OCI-LY1 (cell line): Measurements from ENCODE around the gene AHCYL1.

Source experiments
- H2AFZ ChIP-seq: fragments of 200-600 bp; sonication (generic), shearing (Covaris generic); 2 replicates; pipeline ENCODE4 v1.6.0; 2014; ENCODE audit warnings: antibody characterized with exemption, mild to moderate bottlenecking, low read length
- H3F3A ChIP-seq: fragments of 200-600 bp; sonication (generic), shearing (Covaris generic); 2 replicates; pipeline ENCODE4 v1.6.0; 2014; ENCODE audit warnings: mild to moderate bottlenecking, antibody characterized with exemption, low read length, moderate library complexity; ENCODE audit not compliant: insufficient read depth
- H3K27ac ChIP-seq: fragments of 200-600 bp; sonication (generic); 2 replicates; pipeline ENCODE4 v1.5.1; 2014; ENCODE audit warnings: low read length, mixed run types, mild to moderate bottlenecking, low read depth; ENCODE audit not compliant: poor library complexity, severe bottlenecking
- H3K27me3 ChIP-seq: fragments of 200-600 bp; sonication (generic); 2 replicates; pipeline ENCODE4 v1.6.0; 2014; ENCODE audit warnings: antibody characterized with exemption, mild to moderate bottlenecking, low read length, moderate library complexity; ENCODE audit not compliant: insufficient read depth
- H3K36me3 ChIP-seq: fragments of 200-600 bp; sonication (generic); 2 replicates; pipeline ENCODE4 v1.6.1; 2014; ENCODE audit warnings: mild to moderate bottlenecking, antibody characterized with exemption, low read length, moderate library complexity, mixed read lengths; ENCODE audit not compliant: insufficient read depth
- H3K4me1 ChIP-seq: fragments of 200-600 bp; sonication (generic); 2 replicates; pipeline ENCODE4 v1.5.1; 2014; ENCODE audit warnings: mild to moderate bottlenecking, low read length, moderate library complexity; ENCODE audit not compliant: insufficient read depth, severe bottlenecking
- H3K4me2 ChIP-seq: fragments of 200-600 bp; sonication (generic), shearing (Covaris generic); 2 replicates; pipeline ENCODE4 v1.6.1; 2014; ENCODE audit warnings: low read length
- H3K4me3 ChIP-seq: fragments of 200-600 bp; sonication (generic); 2 replicates; pipeline ENCODE4 v1.5.1; 2014; ENCODE audit warnings: low read length, low read depth, mild to moderate bottlenecking, mixed read lengths; ENCODE audit not compliant: poor library complexity, severe bottlenecking
- H3K79me2 ChIP-seq: fragments of 200-600 bp; shearing (Covaris generic); 2 replicates; pipeline ENCODE4 v1.6.1; 2016; ENCODE audit warnings: mixed run types, low read length, mixed read lengths; ENCODE audit not compliant: insufficient read depth
- H3K9ac ChIP-seq: fragments of 200-600 bp; sonication (generic), shearing (Covaris generic); 2 replicates; pipeline ENCODE4 v1.6.1; 2014; ENCODE audit warnings: mild to moderate bottlenecking, low read length, mixed read lengths
- H3K9me2 ChIP-seq: fragments of 200-600 bp; sonication (generic), shearing (Covaris generic); 2 replicates; pipeline ENCODE4 v1.6.1; 2014; ENCODE audit warnings: low read depth, mild to moderate bottlenecking, low read length, mixed read lengths
- H3K9me3 ChIP-seq: fragments of 200-600 bp; shearing (Covaris generic); 2 replicates; pipeline ENCODE4 v1.6.1; 2014; ENCODE audit warnings: low read length, mixed read lengths
- H4K20me1 ChIP-seq: fragments of 200-600 bp; sonication (generic), shearing (Covaris generic); 2 replicates; pipeline ENCODE4 v1.6.0; 2016; ENCODE audit warnings: mild to moderate bottlenecking, low read length; ENCODE audit not compliant: insufficient read depth
- CTCF ChIP-seq: fragments of 200-600 bp; sonication (generic), shearing (Covaris generic); IDR thresholded peaks from 2 replicates; pipeline ENCODE4 v1.5.1; 2017; ENCODE audit warnings: mild to moderate bottlenecking, antibody characterized with exemption, low read length, moderate library complexity, mixed read lengths
- EZH2 ChIP-seq: fragments of 200-600 bp; sonication (generic), shearing (Covaris generic); IDR thresholded peaks from 2 replicates; pipeline ENCODE4 v1.8.0; 2017; ENCODE audit warnings: borderline replicate concordance, mixed run types, mild to moderate bottlenecking, antibody characterized with exemption, low read length, moderate library complexity, mixed read lengths

Gene AHCYL1

GRCh38 chr1:109976762-109977161, 7.8 kb upstream of the AHCYL1 start:
- Histone ChIP-seq H3K27me3 (peaks cover 9% of the 10 kb centered on the region; the same call in 1 of the 2 replicates), H3F3A (no peaks in the 10 kb centered on the region), H3K27ac (no peak overlapping the region), H2AFZ (no peak overlapping the region), H3K4me3 (no peak overlapping the region), H4K20me1 (no peaks in the 10 kb centered on the region), H3K4me2 (no peak overlapping the region), H3K4me1 (no peaks in the 10 kb centered on the region), H3K9me2 (no peaks in the 10 kb centered on the region), H3K36me3 (no peaks in the 10 kb centered on the region), H3K9me3 (no peaks in the 10 kb centered on the region), H3K79me2 (no peaks in the 10 kb centered on the region), H3K9ac (no peak overlapping the region)
- no peak for TF ChIP-seq EZH2
- no peak for TF ChIP-seq CTCF

GRCh38 chr1:109977225-109977624, 7.3 kb upstream of the AHCYL1 start:
- no peaks in the 10 kb centered on the region for H4K20me1 ChIP-seq
- H3K27me3 ChIP-seq, result peaks cover 9% of the 10 kb centered on the region; the same call in 1 of the 2 replicates
- H3K4me2 ChIP-seq, result no peak overlapping the region
- H3F3A ChIP-seq, result no peaks in the 10 kb centered on the region
- H3K36me3 ChIP-seq, result no peaks in the 10 kb centered on the region
- H3K9me2 ChIP-seq, result no peaks in the 10 kb centered on the region
- no peaks in the 10 kb centered on the region for H3K4me1 ChIP-seq
- H3K9ac ChIP-seq, result no peak overlapping the region
- no peak overlapping the region for H3K4me3 ChIP-seq
- H2AFZ ChIP-seq, result no peak overlapping the region
- TF ChIP-seq CTCF (no peak), EZH2 (no peak)
- H3K27ac ChIP-seq, result no peak overlapping the region
- no peaks in the 10 kb centered on the region for H3K9me3 ChIP-seq
- no peaks in the 10 kb centered on the region for H3K79me2 ChIP-seq

- TF ChIP-seq CTCF (no peak), EZH2 (no peak)
- H3K27ac ChIP-seq, result no peak overlapping the region
- no peaks in the 10 kb centered on the region for H3K9me2 ChIP-seq
- no peaks in the 10 kb centered on the region for H3F3A ChIP-seq
- no peaks in the 10 kb centered on the region for H3K9me3 ChIP-seq
- no peaks in the 10 kb centered on the region for H3K4me1 ChIP-seq
- no peak overlapping the region for H3K4me2 ChIP-seq
- no peaks in the 10 kb centered on the region for H3K36me3 ChIP-seq
- no peaks in the 10 kb centered on the region for H3K79me2 ChIP-seq
- no peak overlapping the region for H3K4me3 ChIP-seq
- no peaks in the 10 kb centered on the region for H4K20me1 ChIP-seq
- H2AFZ ChIP-seq, result no peak overlapping the region
- no peak overlapping the region for H3K9ac ChIP-seq
- H3K27me3 ChIP-seq, result peaks cover 9% of the 10 kb centered on the region; the same call in 1 of the 2 replicates
Measured at GRCh38 chr1:109977657-109978378, 6.7 kb upstream of the AHCYL1 start.
